K562 (cell line): Measurements from ENCODE around the gene PSMD4. TPM values are rescaled to one million over a fixed set of nuclear protein-coding genes. Genes with fewer than 3 reads are reported as not detected.

Experiments used
- ARID3A ChIP-seq: IDR thresholded peaks from 2 replicates; pipeline ENCODE4 v1.6.1; 2012; ENCODE audit warnings: low read depth, low read length, improper control_type of control experiment, borderline replicate concordance
- CTCF ChIP-seq, 3 experiments: IDR thresholded peaks in 2 of 3; conservative IDR thresholded peaks in 1 of 3; 2 replicates each; pipeline ENCODE4 v1.5.1; 2011 to 2012; ENCODE audit warnings: low read length in 3 of 3, mild to moderate bottlenecking in 3 of 3, control low read depth in 2 of 3, improper control_type of control experiment in 1 of 3, inconsistent platforms in 1 of 3, low read depth in 1 of 3, mixed read lengths in 1 of 3, moderate library complexity in 1 of 3; ENCODE audit not compliant: insufficient read depth in 2 of 3
- DEAF1 ChIP-seq: fragments of 450-650 bp; formaldehyde crosslinking; IDR thresholded peaks from 2 replicates; pipeline ENCODE4 v1.4.0; 2020; ENCODE audit warnings: mild to moderate bottlenecking, moderate library complexity
- E2F5 ChIP-seq: sonication (generic); formaldehyde crosslinking; IDR thresholded peaks from 2 replicates; pipeline ENCODE4 v1.8.0; 2022; ENCODE audit warnings: mild to moderate bottlenecking, missing genetic modification reagents
- FIP1L1 ChIP-seq: fragments of 200-400 bp; formaldehyde crosslinking; IDR thresholded peaks from 2 replicates; pipeline ENCODE4 v1.6.1; 2018; ENCODE audit warnings: mild to moderate bottlenecking, low read depth, low read length; ENCODE audit not compliant: poor library complexity, severe bottlenecking
- HCFC1 ChIP-seq: IDR thresholded peaks from 2 replicates; pipeline ENCODE4 v1.6.1; 2012; ENCODE audit warnings: low read depth, low read length, improper control_type of control experiment
- L3MBTL2 ChIP-seq: fragments of 450-650 bp; IDR thresholded peaks from 2 replicates; pipeline ENCODE4 v1.6.1; 2016; ENCODE audit warnings: mild to moderate bottlenecking, moderate library complexity
- MEIS2 ChIP-seq: fragments of 450-650 bp; IDR thresholded peaks from 2 replicates; pipeline ENCODE4 v1.6.1; 2014; ENCODE audit warnings: mild to moderate bottlenecking; ENCODE audit not compliant: partially characterized antibody
- PHF21A ChIP-seq: fragments of 450-650 bp; IDR thresholded peaks from 2 replicates; pipeline ENCODE4 v1.6.1; 2017; ENCODE audit warnings: low read depth, borderline replicate concordance
- SRSF1 ChIP-seq: fragments of 200-400 bp; formaldehyde crosslinking; IDR thresholded peaks from 2 replicates; pipeline ENCODE4 v1.6.1; 2017; ENCODE audit warnings: mild to moderate bottlenecking, low read depth, low read length, moderate library complexity
- TCFL5 ChIP-seq: fragments of 250-450 bp; sonication (Bioruptor Pico); conservative IDR thresholded peaks from 2 replicates; pipeline ENCODE4 v1.6.1; 2021; ENCODE audit warnings: mild to moderate bottlenecking, moderate library complexity, matching md5 sums
- THRAP3 ChIP-seq: fragments of 450-650 bp; IDR thresholded peaks from 2 replicates; pipeline ENCODE4 v1.6.1; 2016; ENCODE audit warnings: mild to moderate bottlenecking, inconsistent platforms, borderline replicate concordance
- ZBTB2 ChIP-seq: fragments of 450-650 bp; IDR thresholded peaks from 2 replicates; pipeline ENCODE4 v1.6.1; 2016; ENCODE audit warnings: antibody characterized with exemption
- ZBTB33 ChIP-seq: sonication (generic); formaldehyde crosslinking; IDR thresholded peaks from 2 replicates; pipeline ENCODE4 v1.8.1; 2023; ENCODE audit warnings: mild to moderate bottlenecking, missing genetic modification reagents
- ZNF232 ChIP-seq: sonication (generic); formaldehyde crosslinking; IDR thresholded peaks from 2 replicates; pipeline ENCODE4 v1.8.0; 2022; ENCODE audit warnings: mild to moderate bottlenecking, missing genetic modification reagents
- ZNF384 ChIP-seq: IDR thresholded peaks from 2 replicates; pipeline ENCODE4 v1.6.1; 2012; ENCODE audit warnings: low read depth, low read length, improper control_type of control experiment
- polyA plus RNA-seq, 8 experiments: library from polyadenylated mRNA; depleted of rRNA in 4 of 8; stranded (reverse) in 5 of 8; unstranded in 3 of 8; fragments of >200 nt; fragmentation: Nextera tagmentation in 2 of 8; fragmentation: Illumina TruSeq in 1 of 8; extraction: Ambion mirVana in 2 of 8; extraction: Trizol in 1 of 8; gene quantifications; 2 replicates each; pipeline versions ENCODE4 v1.2.1 to v1.2.3, GENCODE V29; 2011 to 2014; ENCODE audit warnings: inconsistent platforms in 1 of 8, missing spikeins in 1 of 8
- total RNA-seq, 7 experiments: library from RNA; depleted of rRNA in 6 of 7; stranded (reverse); fragments of >200 nt in 6 of 7; fragmentation: Illumina TruSeq in 2 of 7; extraction: Trizol in 2 of 7; gene quantifications; 2 replicates each; pipeline versions ENCODE4 v1.2.1 to v1.2.3, GENCODE V29; 2011 to 2021; ENCODE audit warnings: low replicate concordance in 1 of 7

Gene PSMD4
- total and polyA plus RNA-seq, 9 of the 15 experiments (the other 6 are each of a cell fraction or from before 2014, with no cell fraction given), result 194 to 353 (median 295) TPM

GRCh38 chr1:151251656-151252470 is 2.7 kb upstream of the PSMD4 start (continued):
- TF ChIP-seq CTCF (IDR thresholded peaks at IDR 0.05 in 2 of 3, conservative IDR thresholded peaks at IDR 0.05 in 1 of 3; ENCODE audit: insufficient read depth in 2 of 3, low read depth in 1 of 3, low read length in 3 of 3) (peak; percentile 68 to 94 (median 85)), E2F5 (no peak), ZNF232 (CRISPR knock-in tag) (no peak), PHF21A (no peak), ZBTB33 (peak; percentile 28; the same call in 1 of the 2 replicates), HCFC1 (no peak), ZBTB2 (no peak), ZNF384 (peak; percentile 55; the same call in 1 of the 2 replicates), SRSF1 (no peak), FIP1L1 (no peak), THRAP3 (0 out of 2 replicates have a peak, but pooled peaks have one; percentile 52), TCFL5 (CRISPR knock-in tag) (no peak), L3MBTL2 (0 out of 2 replicates have a peak, but pooled peaks have one; percentile 13), MEIS2 (peak; percentile 58), DEAF1 (CRISPR knock-in tag) (peak; percentile 36; the same call in 1 of the 2 replicates), ARID3A (peak; percentile 91)
